Tibial artery (tissue), 4 donors: ENCODE measurements around the gene ME1.
A peak's percentile ranks its signal among the peaks of the same experiment; 100 is the strongest.
"Not testable (repeated sequence)": the region's sequence is repeated elsewhere in the genome, so short reads cannot be mapped to it uniquely, and the experiment has no call there.

Experiments
- DNase-seq, 2 donors: peaks; one replicate each; pipeline ENCODE4 v3.0.0-alpha.2; 2019
- H3K27ac ChIP-seq, 2 donors: fragments of 200-600 bp; sonication (generic) in 1 of 2; 1 replicate in 1 of 2; 2 replicates in 1 of 2; pipeline ENCODE4 v1.5.1; 2018 to 2019; ENCODE audit warnings: mild to moderate bottlenecking in 1 of 2
- H3K27me3 ChIP-seq, 2 donors: fragments of 200-600 bp; sonication (generic) in 1 of 2; one replicate each; pipeline versions ENCODE4 v1.5.1 to v1.6.0; 2016 to 2019
- H3K36me3 ChIP-seq, 3 donors: fragments of 200-600 bp; sonication (generic) in 2 of 3; one replicate each; pipeline ENCODE4 v1.5.1; 2016 to 2019; ENCODE audit warnings: mild to moderate bottlenecking in 2 of 3
- H3K4me1 ChIP-seq, 4 donors: fragments of 200-600 bp; sonication (generic) in 2 of 4; 1 replicate in 3 of 4; 2 replicates in 1 of 4; pipeline ENCODE4 v1.5.1; 2016 to 2019
- H3K4me3 ChIP-seq, 2 donors: fragments of 200-600 bp; sonication (generic) in 1 of 2; 1 replicate in 1 of 2; 2 replicates in 1 of 2; pipeline ENCODE4 v1.5.1; 2018 to 2019; ENCODE audit warnings: mild to moderate bottlenecking in 2 of 2
- H3K9me3 ChIP-seq, 3 donors: fragments of 200-600 bp; sonication (generic) in 1 of 3; one replicate each; pipeline ENCODE4 v1.5.1; 2016 to 2019
- CTCF ChIP-seq, 2 experiments: fragments of 200-600 bp in 1 of 2; fragments of 450-650 bp in 1 of 2; IDR thresholded peaks; one replicate each; pipeline ENCODE4 v1.5.1; 2017 to 2019; ENCODE audit warnings: antibody characterized with exemption in 2 of 2, mild to moderate bottlenecking in 1 of 2, moderate library complexity in 1 of 2
- intact Hi-C: fragments of 100-400 bp; cut with DNase I; formaldehyde crosslinking; loops from one replicate; pipeline ENCODE4 v1.15.0; 2023; ENCODE audit warnings: low total_unique reads

ME1 gene

DNA sequence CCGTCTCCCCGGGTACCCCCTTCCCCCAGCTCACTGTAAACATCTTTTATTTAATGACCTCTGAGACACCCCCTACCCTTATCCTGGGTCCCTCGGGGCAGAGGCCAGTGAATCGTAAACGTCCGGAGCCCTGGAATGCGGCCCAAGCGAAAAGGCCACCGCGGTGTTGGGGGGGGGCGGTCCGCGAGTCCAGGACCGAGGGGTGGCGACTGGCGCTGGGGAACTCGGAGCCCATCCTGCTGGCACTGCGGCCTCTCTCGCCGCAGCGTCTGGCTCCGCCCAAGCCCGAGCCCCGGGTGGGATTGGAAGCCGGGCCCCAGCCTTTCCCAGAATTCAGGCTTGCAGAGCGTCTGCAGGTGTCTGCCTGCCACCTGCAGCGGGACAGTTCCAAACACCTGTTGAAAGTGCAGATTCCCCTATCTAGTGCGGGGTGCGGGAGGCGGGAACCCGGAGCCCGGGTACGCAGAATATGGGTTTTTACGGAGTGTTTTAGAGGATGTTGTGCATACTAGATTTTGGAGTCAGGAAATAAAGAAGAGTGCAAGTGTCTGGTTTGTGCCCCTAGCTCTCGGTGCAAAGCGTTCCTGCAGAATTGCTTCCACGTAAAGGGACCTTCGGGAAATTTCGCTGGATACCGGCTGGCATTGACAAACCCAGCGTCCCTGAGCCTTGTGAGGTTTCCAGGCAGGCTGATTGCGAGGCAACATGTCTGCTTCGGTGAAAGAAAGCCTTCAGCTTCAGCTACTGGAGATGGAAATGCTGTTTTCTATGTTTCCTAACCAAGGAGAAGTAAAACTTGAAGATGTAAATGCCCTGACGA lies 236.9 kb downstream of the ME1 start:
- intact Hi-C loops, result loop anchor here (2.0 kb wide), 1 partner anchor 127 kb away; the partner anchor contains the start of gene DOP1A
- DNase-seq, result peak; percentile 42 to 76
- no peaks in the 10 kb centered on the region for H3K9me3 ChIP-seq
- H3K36me3 ChIP-seq, result peaks cover 0 to 23% (median 7%) of the 10 kb centered on the region in 3 donors
- H3K4me3 ChIP-seq, result peak overlapping the region; percentile 66 to 99
- H3K4me1 ChIP-seq, result peaks cover 0 to 37% (median 13%) of the 10 kb centered on the region in 4 donors
- no peak for TF ChIP-seq CTCF (IDR thresholded peaks at IDR 0.05)
- H3K27ac ChIP-seq, result peak overlapping the region; percentile 77 to 96
- H3K27me3 ChIP-seq, result no peaks in the 10 kb centered on the region

DNA sequence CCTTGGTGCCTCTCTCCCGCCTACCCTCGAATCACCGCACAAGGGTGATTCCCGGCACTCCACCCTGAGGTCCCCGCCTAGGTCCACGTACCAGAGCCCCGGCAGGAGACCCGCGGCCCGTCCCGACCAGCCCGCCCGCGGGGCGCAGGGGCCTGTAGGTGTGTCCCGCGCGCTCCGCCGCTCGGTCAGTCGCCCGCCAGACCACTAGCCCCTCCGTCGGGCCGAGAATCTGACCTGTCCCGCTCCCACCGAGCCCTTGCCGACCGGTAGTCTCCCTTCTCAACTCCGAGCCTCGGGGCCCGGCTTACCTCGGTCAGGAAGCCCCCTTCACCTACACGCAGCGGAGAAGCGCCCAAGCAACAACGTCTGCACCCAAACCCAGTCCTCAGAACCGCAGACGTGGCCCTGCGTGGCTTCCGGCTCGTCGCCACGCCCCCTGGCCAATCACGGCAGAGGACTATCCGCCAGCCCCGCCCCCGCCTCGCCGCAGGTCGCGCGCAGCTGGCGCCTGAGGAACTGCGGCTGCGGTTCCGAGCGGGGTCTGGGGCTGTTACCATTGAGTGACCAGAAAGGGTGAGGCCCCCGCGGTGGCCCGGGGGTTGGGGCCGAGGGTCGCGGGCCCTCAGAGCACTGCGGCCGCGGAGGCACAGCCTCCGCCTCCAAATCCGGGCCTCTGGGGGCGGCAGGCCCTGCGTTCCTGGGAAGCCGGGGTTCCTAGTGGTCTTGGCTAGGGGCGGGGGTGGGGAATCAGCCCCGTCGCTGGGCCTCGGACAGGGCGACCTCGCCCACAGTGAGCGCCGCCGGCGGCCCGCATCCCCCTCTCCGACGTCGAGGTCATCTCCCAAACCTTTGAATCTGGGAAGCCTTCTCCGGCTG lies 237.7 kb downstream of the ME1 start, which contains the start of the genes PGM3 and RWDD2A:
PGM3 (minus strand) TSS at position 395 of the 876 bp plus-strand sequence. CDS start 2,253 bp downstream, outside the sequence.
RWDD2A (plus strand) TSS at position 487 of the 876 bp plus-strand sequence. CDS start 1,095 bp downstream, outside the sequence.
- peak within 1 kb of the TSS; percentile 77 to 96 for H3K27ac ChIP-seq

GRCh38 chr6:83192456-83192855 lies 238.4 kb downstream of the ME1 start:
- Histone ChIP-seq H3K4me1 (peaks cover 0 to 37% (median 13%) of the 10 kb centered on the region in 4 donors), H3K27ac (peak overlapping the region; percentile 77 to 96), H3K4me3 (peak overlapping the region; percentile 66 to 99), H3K27me3 (no peaks in the 10 kb centered on the region), H3K9me3 (no peaks in the 10 kb centered on the region), H3K36me3 (peaks cover 0 to 34% (median 7%) of the 10 kb centered on the region in 3 donors)
- no peak for TF ChIP-seq CTCF (IDR thresholded peaks at IDR 0.05)
- no peak for DNase-seq
- intact Hi-C loops, result no loop called here

More for the DNA sequence above, 237.7 kb downstream of the ME1 start, which contains the start of the genes PGM3 and RWDD2A:
- Histone ChIP-seq H3K4me3 (peak within 1 kb of the TSS; percentile 66 to 99), H3K4me1 (peaks cover 0 to 37% (median 13%) of the 10 kb centered on the region in 4 donors), H3K36me3 (peaks cover 0 to 30% (median 7%) of the 10 kb centered on the region in 3 donors), H3K9me3 (no peaks in the 10 kb centered on the region), H3K27me3 (no peaks in the 10 kb centered on the region)
- DNase-seq, result peak; percentile 90 to 95
- intact Hi-C loops, result no loop called here
- TF ChIP-seq CTCF (IDR thresholded peaks at IDR 0.05), result peak in 1 of 2 experiments; percentile 16

- peak overlapping the region in 1 of 2 donors; percentile 96 for H3K27ac ChIP-seq
- H3K9me3 ChIP-seq, DNase-seq, intact Hi-C loops, H3K27me3 ChIP-seq: not testable (repeated sequence)
- H3K36me3 ChIP-seq, result peaks cover 0 to 34% (median 7%) of the 10 kb centered on the region in 3 donors
- peak overlapping the region; percentile 66 to 99 for H3K4me3 ChIP-seq
- peaks cover 0 to 37% (median 13%) of the 10 kb centered on the region in 4 donors for H3K4me1 ChIP-seq
Observed at GRCh38 chr6:83191974-83192373, 238.9 kb downstream of the ME1 start.

GRCh38 chr6:83190626-83191025 lies 240.2 kb downstream of the ME1 start:
- H3K36me3 ChIP-seq, result peaks cover 0 to 36% (median 12%) of the 10 kb centered on the region in 3 donors
- H3K9me3 ChIP-seq, result no peaks in the 10 kb centered on the region
- no peak overlapping the region for H3K4me3 ChIP-seq
- intact Hi-C loops, result no loop called here
- DNase-seq, result no peak
- H3K4me1 ChIP-seq, result peaks cover 0 to 37% (median 13%) of the 10 kb centered on the region in 4 donors
- H3K27me3 ChIP-seq, result no peaks in the 10 kb centered on the region
- no peak overlapping the region for H3K27ac ChIP-seq
- TF ChIP-seq CTCF (IDR thresholded peaks at IDR 0.05), result no peak
